ES-I3 (cell line): ENCODE measurements around the gene ACOT9.
"Not testable (repeated sequence)": the region's sequence is repeated elsewhere in the genome, so short reads cannot be mapped to it uniquely, and the experiment has no call there.

Experiments used
- H3K36me3 ChIP-seq: 2 replicates; pipeline ENCODE4 v1.6.1; 2013; ENCODE audit warnings: mild to moderate bottlenecking, low read length, control low read depth, moderate library complexity; ENCODE audit not compliant: insufficient read depth
- H3K4me1 ChIP-seq: 2 replicates; pipeline ENCODE4 v1.6.1; 2013; ENCODE audit warnings: mild to moderate bottlenecking, control low read depth, low read length; ENCODE audit not compliant: insufficient read depth
- H3K9ac ChIP-seq: 2 replicates; pipeline ENCODE4 v1.6.1; 2013; ENCODE audit warnings: low read depth, mild to moderate bottlenecking, low read length, moderate library complexity
- H3K9me3 ChIP-seq: 2 replicates; pipeline ENCODE4 v1.6.1; 2013; ENCODE audit warnings: mild to moderate bottlenecking, low read length, moderate library complexity; ENCODE audit not compliant: control insufficient read depth, insufficient read depth

Gene ACOT9

DNA sequence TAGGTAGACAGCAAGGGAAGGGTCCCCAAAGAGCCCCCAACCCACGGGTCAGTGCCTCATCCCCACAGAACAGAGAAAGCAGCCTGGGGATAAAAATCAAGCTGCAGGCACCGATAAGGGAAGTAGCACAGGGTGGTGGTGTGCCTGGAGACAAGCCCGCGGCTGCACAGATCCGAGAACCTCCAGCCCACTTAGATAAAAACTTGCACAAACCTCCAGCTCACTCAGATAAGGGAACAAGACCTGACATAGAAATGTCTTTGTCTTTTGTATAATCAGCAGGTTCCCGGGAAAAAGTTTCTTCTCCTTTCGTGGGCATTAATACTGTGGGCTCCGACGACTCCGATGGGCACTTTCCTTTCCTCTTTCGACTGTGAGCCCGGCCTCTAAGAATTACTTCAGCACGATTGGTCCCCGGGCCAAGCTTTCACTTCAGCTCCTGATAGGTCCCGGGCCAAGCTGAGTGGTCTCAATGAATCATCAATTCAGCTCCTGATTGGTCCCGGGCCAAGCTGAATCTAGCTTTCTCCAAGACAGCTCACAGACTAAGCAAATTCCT lies 43.4 kb downstream of the ACOT9 start:
- Histone ChIP-seq H3K4me1 (no peaks in the 10 kb centered on the region), H3K9me3 (no peaks in the 10 kb centered on the region), H3K9ac (peak overlapping the region; percentile 48; the same call in 1 of the 2 replicates), H3K36me3 (peaks cover 13% of the 10 kb centered on the region)

- no peaks in the 10 kb centered on the region for H3K36me3 ChIP-seq
- H3K4me1 ChIP-seq, result no peaks in the 10 kb centered on the region
- no peak overlapping the region for H3K9ac ChIP-seq
- no peaks in the 10 kb centered on the region for H3K9me3 ChIP-seq
These were observed 48.5 kb downstream of the ACOT9 start for GRCh38 chrX:23694606-23695005.

- Histone ChIP-seq H3K9me3 (no peaks in the 10 kb centered on the region), H3K9ac (no peak overlapping the region), H3K4me1 (no peaks in the 10 kb centered on the region), H3K36me3 (no peaks in the 10 kb centered on the region)
These were observed 50.9 kb downstream of the ACOT9 start for GRCh38 chrX:23692166-23692565.

GRCh38 chrX:23676486-23676885 lies 66.6 kb downstream of the ACOT9 start:
- peaks cover 22% of the 10 kb centered on the region for H3K36me3 ChIP-seq
- not testable (repeated sequence) for H3K4me1 ChIP-seq, H3K9me3 ChIP-seq, H3K9ac ChIP-seq

DNA sequence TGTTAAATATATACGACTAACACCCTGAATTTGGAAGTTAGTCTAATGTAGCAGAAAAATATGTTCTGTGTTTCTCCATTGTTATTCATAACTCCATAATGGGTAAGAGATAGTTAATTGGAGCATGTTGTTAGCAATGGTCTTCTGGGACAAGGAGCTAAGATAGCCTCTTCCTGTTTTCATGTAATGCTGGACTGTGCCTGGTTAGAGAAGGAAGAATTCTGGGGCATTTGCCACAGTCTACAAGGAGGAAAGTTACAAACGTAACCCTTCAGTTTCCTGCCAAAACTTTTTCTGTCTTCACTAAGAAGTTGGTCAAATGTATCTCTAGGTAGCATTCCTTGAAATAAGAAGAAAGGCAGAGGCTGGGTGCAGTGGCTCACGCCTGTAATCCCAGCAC lies 70.0 kb downstream of the ACOT9 start:
- no peaks in the 10 kb centered on the region for H3K4me1 ChIP-seq
- H3K36me3 ChIP-seq, result peaks cover 19% of the 10 kb centered on the region
- no peak overlapping the region for H3K9ac ChIP-seq
- H3K9me3 ChIP-seq, result no peaks in the 10 kb centered on the region

GRCh38 chrX:23670528-23670927 lies 72.5 kb downstream of the ACOT9 start:
- no peak overlapping the region for H3K9ac ChIP-seq
- H3K9me3 ChIP-seq, result no peaks in the 10 kb centered on the region
- H3K4me1 ChIP-seq, result peaks cover 9% of the 10 kb centered on the region; the same call in 1 of the 2 replicates
- H3K36me3 ChIP-seq, result peaks cover 9% of the 10 kb centered on the region

- Histone ChIP-seq H3K9ac (peak overlapping the region; percentile 94), H3K36me3 (peaks cover 3% of the 10 kb centered on the region; the same call in 1 of the 2 replicates), H3K4me1 (peaks cover 14% of the 10 kb centered on the region), H3K9me3 (no peaks in the 10 kb centered on the region)
These were observed 74.7 kb downstream of the ACOT9 start for GRCh38 chrX:23668335-23668734.

- no peaks in the 10 kb centered on the region for H3K9me3 ChIP-seq
- no peaks in the 10 kb centered on the region for H3K36me3 ChIP-seq
- peak within 1 kb of the TSS; percentile 94 for H3K9ac ChIP-seq
- H3K4me1 ChIP-seq, result peaks cover 14% of the 10 kb centered on the region
These were observed 75.6 kb downstream of the ACOT9 start, which contains the start of gene PRDX4 for GRCh38 chrX:23667239-23668177. PRDX4 (plus strand) TSS chrX:23667493; CDS start chrX:23667571, 78 bp downstream.

DNA sequence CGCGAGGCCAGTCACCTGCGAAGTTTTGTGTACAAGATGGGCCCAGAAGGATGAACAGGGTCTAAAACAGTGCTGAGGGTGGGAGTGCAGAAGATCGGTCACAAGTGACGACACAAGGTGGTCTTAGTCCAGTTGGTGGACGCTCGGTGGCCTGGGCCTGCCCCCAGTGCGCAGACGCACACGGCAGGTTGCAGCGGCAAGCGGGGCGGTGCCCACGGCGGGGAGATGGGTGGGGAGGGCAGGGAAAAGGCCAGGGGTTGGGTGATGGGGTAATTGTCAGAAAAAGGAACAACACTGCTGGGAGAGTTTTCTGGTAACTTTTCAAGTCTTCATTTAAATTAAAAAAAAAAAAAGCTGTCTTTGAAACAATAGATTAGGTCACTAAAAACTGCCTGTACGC lies 76.8 kb downstream of the ACOT9 start:
- Histone ChIP-seq H3K4me1 (peaks cover 15% of the 10 kb centered on the region), H3K9me3 (no peaks in the 10 kb centered on the region), H3K9ac (no peak overlapping the region)

GRCh38 chrX:23664496-23664895 lies 78.6 kb downstream of the ACOT9 start:
- Histone ChIP-seq H3K4me1 (peaks cover 22% of the 10 kb centered on the region), H3K36me3 (no peaks in the 10 kb centered on the region), H3K9ac (no peak overlapping the region), H3K9me3 (no peaks in the 10 kb centered on the region)

More for the DNA sequence above, 76.8 kb downstream of the ACOT9 start:
- no peaks in the 10 kb centered on the region for H3K36me3 ChIP-seq

- no peak overlapping the region for H3K9ac ChIP-seq
- peaks cover 7% of the 10 kb centered on the region; the same call in 1 of the 2 replicates for H3K36me3 ChIP-seq
- H3K9me3 ChIP-seq, result no peaks in the 10 kb centered on the region
- H3K4me1 ChIP-seq, result peaks cover 33% of the 10 kb centered on the region
These were observed 80.2 kb downstream of the ACOT9 start for GRCh38 chrX:23662853-23663252.

DNA sequence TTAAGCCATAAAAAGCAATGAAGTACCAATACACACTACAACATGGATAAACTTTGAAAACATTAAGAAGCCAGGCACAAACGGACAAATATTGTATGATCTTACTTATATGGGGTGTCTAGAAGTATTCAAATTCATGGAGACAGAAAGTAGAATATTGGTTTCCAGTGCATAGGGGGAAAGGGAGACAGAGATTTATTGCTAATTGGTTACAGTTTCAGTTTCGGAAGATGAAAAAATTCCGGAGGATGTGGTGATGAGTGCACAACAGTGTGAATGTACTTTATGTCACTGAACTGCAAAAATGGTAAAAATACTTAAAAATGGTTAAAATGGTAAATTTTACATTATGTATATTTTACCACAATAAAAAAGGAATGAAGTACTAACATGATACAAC lies 80.9 kb downstream of the ACOT9 start:
- Histone ChIP-seq H3K9me3 (no peaks in the 10 kb centered on the region), H3K36me3 (peaks cover 7% of the 10 kb centered on the region; the same call in 1 of the 2 replicates), H3K4me1 (peaks cover 34% of the 10 kb centered on the region), H3K9ac (no peak overlapping the region)

- H3K9me3 ChIP-seq, result no peaks in the 10 kb centered on the region
- peaks cover 7% of the 10 kb centered on the region; the same call in 1 of the 2 replicates for H3K36me3 ChIP-seq
- H3K9ac ChIP-seq, result no peak overlapping the region
These were observed 81.4 kb downstream of the ACOT9 start for GRCh38 chrX:23661671-23662070.

GRCh38 chrX:23660766-23661132 lies 82.3 kb downstream of the ACOT9 start:
- no peaks in the 10 kb centered on the region for H3K9me3 ChIP-seq
- peaks cover 7% of the 10 kb centered on the region; the same call in 1 of the 2 replicates for H3K36me3 ChIP-seq
- peaks cover 28% of the 10 kb centered on the region for H3K4me1 ChIP-seq
- no peak overlapping the region for H3K9ac ChIP-seq

More at GRCh38 chrX:23661671-23662070, 81.4 kb downstream of the ACOT9 start:
- peaks cover 31% of the 10 kb centered on the region for H3K4me1 ChIP-seq
